ENCODE data around the gene DES. TPM values are rescaled to one million over a fixed set of nuclear protein-coding genes. Genes with fewer than 3 reads are reported as not detected.

DES gene
- total and polyA plus RNA-seq, 2 of the 13 experiments (the other 11 are each of a cell fraction or from before 2014, with no cell fraction given): not detected

GRCh38 chr2:219448099-219448775 is 30.1 kb downstream of the DES start:
- Histone ChIP-seq H2AFZ (ENCODE audit: low read length) (no peak overlapping the region), H3K27me3 (ENCODE audit: control insufficient read depth in 1 of 2, insufficient read depth in 2 of 2, low read length in 2 of 2) (peaks cover 66 to 100% of the 10 kb centered on the region in 2 experiments), H3K4me2 (ENCODE audit: low read depth, low read length) (no peak overlapping the region; the same call in 1 of the 2 replicates), H3K4me1 (ENCODE audit: insufficient read depth, low read length) (no peaks in the 10 kb centered on the region), H3K9ac (ENCODE audit: insufficient read depth, low read depth, low read length) (no peak overlapping the region), H3K27ac (ENCODE audit: extremely low read length, insufficient read depth, low read length) (no peak overlapping the region), H4K20me1 (ENCODE audit: insufficient read depth, low read length) (peaks cover 4% of the 10 kb centered on the region; the same call in 1 of the 2 replicates), H3K79me2 (ENCODE audit: insufficient read depth, low read length) (no peaks in the 10 kb centered on the region), H3K36me3 (replicated peaks in 1 of 2; ENCODE audit: control insufficient read depth in 1 of 2, insufficient read depth in 2 of 2, low read length in 2 of 2) (no peaks in the 10 kb centered on the region), H3K9me3 (ENCODE audit: low read length) (no peaks in the 10 kb centered on the region), H3K4me3 (replicated peaks in 1 of 3; ENCODE audit: insufficient read depth in 1 of 3, low read depth in 2 of 3, low read length in 3 of 3) (peak overlapping the region in 1 of 3 experiments; percentile 39; a peak in 1 of 6 replicates)
- ChIA-PET POLR2A (no interaction called here), CTCF (ENCODE audit: low intra/inter-chr PET ratio, low total read pairs) (no interaction called here)
- in situ Hi-C loops (cut with HindIII; ENCODE audit: extremely low pct_ligation_motif_present, low pct_unique_long_range_greater_than_20kb) (no loop called here), intact Hi-C loops (cut with micrococcal nuclease; ENCODE audit: unreplicated experiment) (no loop called here)
- 29% methylated on average over 32 of the region's 88 CpGs for WGBS (ENCODE audit: low lambda C conversion rate)
- BruUV-seq (replicated peaks): no TSS peak
- ATAC-seq (peak; percentile 21), FAIRE-seq (no peak), DNase-seq (ENCODE audit: low spot score) (no peak)
- TF ChIP-seq HMGXB3 (CRISPR knock-in tag; IDR thresholded peaks at IDR 0.05; ENCODE audit: borderline replicate concordance) (no peak), ZNF446 (CRISPR knock-in tag; IDR thresholded peaks at IDR 0.05) (0 out of 2 replicates have a peak, but pooled peaks have one; percentile 45), KDM3A (CRISPR knock-in tag; IDR thresholded peaks at IDR 0.05; ENCODE audit: low read depth) (no peak), ZSCAN21 (CRISPR knock-in tag; IDR thresholded peaks at IDR 0.05; ENCODE audit: borderline replicate concordance) (peak; percentile 68; the same call in 1 of the 2 replicates), ZBTB39 (CRISPR knock-in tag; IDR thresholded peaks at IDR 0.05) (peak; percentile 65; the same call in 1 of the 2 replicates), MTF2 (CRISPR knock-in tag; IDR thresholded peaks at IDR 0.05; ENCODE audit: borderline replicate concordance) (peak; percentile 94; the same call in 1 of the 2 replicates), NRL (CRISPR knock-in tag; IDR thresholded peaks at IDR 0.05; ENCODE audit: borderline replicate concordance) (peak; percentile 19; the same call in 1 of the 2 replicates), REXO4 (CRISPR knock-in tag; IDR thresholded peaks at IDR 0.05; ENCODE audit: borderline replicate concordance) (0 out of 2 replicates have a peak, but pooled peaks have one; percentile 42), PITX1 (CRISPR knock-in tag; IDR thresholded peaks at IDR 0.05) (no peak), ZNF749 (CRISPR knock-in tag; IDR thresholded peaks at IDR 0.05; ENCODE audit: borderline replicate concordance) (peak; percentile 76), FOXC1 (CRISPR knock-in tag; IDR thresholded peaks at IDR 0.05; ENCODE audit: borderline replicate concordance) (0 out of 2 replicates have a peak, but pooled peaks have one; percentile 39), MTA1 (CRISPR knock-in tag; IDR thresholded peaks at IDR 0.05; ENCODE audit: borderline replicate concordance) (peak; percentile 43; the same call in 1 of the 2 replicates), UBTF (CRISPR knock-in tag; IDR thresholded peaks at IDR 0.05) (peak; percentile 17; the same call in 1 of the 2 replicates), BORCS8-MEF2B (CRISPR knock-in tag; IDR thresholded peaks at IDR 0.05) (0 out of 2 replicates have a peak, but pooled peaks have one; percentile 29)

Measured in HepG2 (cell line).